C4-2B (cell line): ENCODE measurements around the gene SELL.

Experiments used
- ZFX ChIP-seq: fragments of 450-650 bp; IDR thresholded peaks from 2 replicates; pipeline ENCODE4 v1.6.1; 2017
- TF ChIP-seq, protein P1 (sequence below): fragments of 450-650 bp; conservative IDR thresholded peaks from 2 replicates; pipeline ENCODE4 v1.5.1; 2017; ENCODE audit warnings: mild to moderate bottlenecking

DNA sequence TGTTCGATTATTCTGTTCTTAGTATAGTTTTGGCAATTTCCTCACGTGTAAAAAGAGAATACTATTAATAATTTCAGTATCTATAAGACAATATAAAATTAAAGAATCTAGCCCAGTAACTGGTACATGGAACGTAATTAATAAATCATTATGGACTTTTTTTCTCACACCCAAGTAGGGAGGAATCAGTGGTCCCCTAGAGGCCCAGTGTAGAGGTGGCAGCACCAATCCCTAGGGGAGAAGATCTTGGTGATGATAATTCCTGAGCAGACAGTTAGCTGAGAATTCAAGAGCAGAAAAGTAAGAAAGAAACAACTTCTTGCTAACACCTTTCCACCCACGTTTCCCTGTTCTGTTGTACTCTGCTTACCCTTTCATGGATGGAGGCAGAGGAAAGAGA is 42.1 kb upstream of the SELL start:
- TF ChIP-seq, protein P1, sequence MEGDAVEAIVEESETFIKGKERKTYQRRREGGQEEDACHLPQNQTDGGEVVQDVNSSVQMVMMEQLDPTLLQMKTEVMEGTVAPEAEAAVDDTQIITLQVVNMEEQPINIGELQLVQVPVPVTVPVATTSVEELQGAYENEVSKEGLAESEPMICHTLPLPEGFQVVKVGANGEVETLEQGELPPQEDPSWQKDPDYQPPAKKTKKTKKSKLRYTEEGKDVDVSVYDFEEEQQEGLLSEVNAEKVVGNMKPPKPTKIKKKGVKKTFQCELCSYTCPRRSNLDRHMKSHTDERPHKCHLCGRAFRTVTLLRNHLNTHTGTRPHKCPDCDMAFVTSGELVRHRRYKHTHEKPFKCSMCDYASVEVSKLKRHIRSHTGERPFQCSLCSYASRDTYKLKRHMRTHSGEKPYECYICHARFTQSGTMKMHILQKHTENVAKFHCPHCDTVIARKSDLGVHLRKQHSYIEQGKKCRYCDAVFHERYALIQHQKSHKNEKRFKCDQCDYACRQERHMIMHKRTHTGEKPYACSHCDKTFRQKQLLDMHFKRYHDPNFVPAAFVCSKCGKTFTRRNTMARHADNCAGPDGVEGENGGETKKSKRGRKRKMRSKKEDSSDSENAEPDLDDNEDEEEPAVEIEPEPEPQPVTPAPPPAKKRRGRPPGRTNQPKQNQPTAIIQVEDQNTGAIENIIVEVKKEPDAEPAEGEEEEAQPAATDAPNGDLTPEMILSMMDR = no peak
- TF ChIP-seq ZFX = no peak
